ENCODE measurements around the gene ZDHHC11.

GRCh38 chr5:820245-820644, 30.5 kb downstream of the ZDHHC11 start:
- no peak for TF ChIP-seq CTCF (IDR thresholded peaks at IDR 0.05; ENCODE audit: poor library complexity)
- no peak for TF ChIP-seq EZH2phosphoT487 (IDR thresholded peaks at IDR 0.05; ENCODE audit: low read depth, severe bottlenecking, unreplicated experiment)
